HG02610 (cell line): ENCODE data around the gene HMCN1.

ENCODE experiments used
- ATAC-seq: cut with Tn5 transposase; IDR thresholded peaks from one replicate; pipeline ENCODE4 v1.9.1; 2021; ENCODE audit warnings: mild to moderate bottlenecking, moderate library complexity; ENCODE audit not compliant: unreplicated experiment

HMCN1 gene

GRCh38 chr1:185803241-185803640 is 69.0 kb downstream of the HMCN1 start:
- ATAC-seq: no peak

DNA sequence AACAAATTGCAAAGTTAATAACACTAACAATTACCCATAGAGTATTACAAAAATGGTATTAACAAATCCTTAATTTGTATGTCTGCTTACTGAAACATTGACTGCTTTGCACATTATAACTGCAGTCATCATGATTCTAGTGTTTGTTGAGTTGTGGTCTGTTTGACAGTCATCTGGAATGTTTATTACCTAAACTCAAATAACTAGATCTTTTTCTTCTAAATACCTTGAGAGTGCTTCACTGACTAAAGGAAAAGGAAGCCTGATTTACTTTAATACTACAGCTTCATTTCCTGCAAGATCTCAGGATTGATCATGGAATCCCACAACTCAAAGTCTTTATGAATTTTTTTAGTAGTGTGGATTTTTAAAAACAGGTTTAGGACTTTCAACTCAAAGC is 70.0 kb downstream of the HMCN1 start:
- ATAC-seq: no peak

GRCh38 chr1:185804608-185805007 is 70.4 kb downstream of the HMCN1 start:
- ATAC-seq: no peak

DNA sequence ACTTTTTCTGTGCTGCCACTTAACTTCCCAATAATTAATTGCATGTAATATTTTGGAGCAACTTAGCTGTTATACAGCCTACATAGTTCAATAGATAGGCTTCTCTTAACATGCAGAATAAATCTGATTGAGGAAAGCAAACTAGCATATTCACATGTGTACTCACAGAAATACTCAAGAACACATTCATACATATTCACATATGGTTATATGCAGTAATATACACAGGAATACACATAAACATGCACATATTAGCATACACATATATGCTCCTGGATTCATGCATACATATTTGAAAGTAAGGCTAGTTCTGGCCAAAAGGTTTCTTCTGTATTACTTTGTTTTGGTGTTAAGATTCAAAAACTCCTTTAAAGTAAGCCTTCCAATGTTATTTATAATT is 73.1 kb downstream of the HMCN1 start:
- ATAC-seq: no peak

- ATAC-seq: no peak
Measured at GRCh38 chr1:185808631-185809030, 74.4 kb downstream of the HMCN1 start.

GRCh38 chr1:185811073-185811709 is 77.0 kb downstream of the HMCN1 start:
- ATAC-seq: no peak

DNA sequence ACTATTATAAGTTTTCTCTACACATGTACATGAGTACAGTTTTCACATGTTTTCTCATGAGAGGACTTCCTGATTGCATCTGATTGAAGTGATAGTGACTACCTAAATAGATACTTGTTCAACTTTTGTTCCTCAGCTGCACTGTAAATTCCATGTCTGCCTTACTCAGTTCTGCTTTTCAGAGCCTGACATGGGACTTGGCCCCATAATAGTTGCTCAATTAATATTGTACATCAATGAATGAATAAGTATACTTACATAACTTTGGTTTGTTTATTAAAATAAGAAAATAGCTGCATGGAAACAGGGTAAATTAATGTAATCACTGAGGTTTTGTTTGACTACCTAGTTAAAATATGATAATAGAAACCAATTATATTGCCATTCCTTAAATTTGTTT is 78.7 kb downstream of the HMCN1 start:
- ATAC-seq: no peak

GRCh38 chr1:185813401-185813979 is 79.3 kb downstream of the HMCN1 start:
- no peak for ATAC-seq

DNA sequence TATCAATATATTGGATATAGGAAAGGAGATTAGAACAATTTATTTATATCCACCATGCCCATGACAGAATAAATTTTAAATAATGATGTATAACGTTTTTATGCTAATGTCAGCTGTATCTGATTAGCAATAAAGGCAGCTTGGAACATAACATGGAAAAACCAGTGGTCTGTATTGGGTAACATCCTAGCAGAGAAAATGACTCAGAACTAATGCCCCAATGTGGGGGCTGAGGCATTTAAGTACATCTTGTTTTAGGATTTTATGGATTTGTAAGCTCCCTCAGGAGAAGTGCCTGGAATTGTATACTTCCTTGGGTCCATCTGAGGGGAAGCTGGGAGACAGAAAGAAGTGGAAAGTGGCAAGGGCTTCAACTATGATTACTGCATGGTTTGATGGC is 82.3 kb downstream of the HMCN1 start:
- no peak for ATAC-seq

GRCh38 chr1:185819798-185820197 is 85.6 kb downstream of the HMCN1 start:
- ATAC-seq: no peak

DNA sequence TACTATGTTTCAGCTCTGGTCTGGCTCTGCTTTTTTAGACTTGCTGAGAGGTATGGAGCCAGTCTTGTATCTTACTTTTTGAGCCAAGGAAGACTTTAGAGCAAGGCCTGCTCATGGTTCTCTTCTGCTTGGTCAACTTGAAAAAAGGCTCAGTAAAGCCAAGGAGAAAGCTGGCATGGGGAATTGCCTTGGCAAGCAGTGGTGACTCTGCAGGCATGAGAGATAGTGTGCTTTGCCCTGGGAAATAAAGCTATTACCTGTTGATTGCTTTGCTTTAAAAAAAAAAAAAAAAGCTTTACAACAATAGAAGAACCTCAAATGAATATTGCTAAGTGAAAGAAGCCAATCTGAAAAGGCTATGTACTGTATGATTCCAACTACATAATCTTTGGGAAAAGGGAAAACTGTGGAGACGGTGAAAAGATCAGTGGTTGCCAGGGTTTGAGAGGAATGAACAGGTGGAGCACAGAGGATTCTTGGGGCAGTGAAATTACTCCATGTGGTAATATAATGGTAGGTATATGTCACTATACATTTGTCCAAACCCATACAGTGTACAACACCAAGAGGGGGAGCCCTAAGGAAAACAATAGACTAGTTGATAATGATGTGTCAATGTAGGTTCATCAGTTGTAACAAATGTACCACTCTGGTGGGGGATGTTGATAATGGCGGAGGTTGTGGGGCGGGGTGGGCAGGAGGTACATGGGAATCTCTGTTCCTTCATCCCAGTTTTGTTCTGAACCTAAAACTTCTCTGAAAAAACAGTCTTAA is 87.6 kb downstream of the HMCN1 start:
- ATAC-seq: no peak

DNA sequence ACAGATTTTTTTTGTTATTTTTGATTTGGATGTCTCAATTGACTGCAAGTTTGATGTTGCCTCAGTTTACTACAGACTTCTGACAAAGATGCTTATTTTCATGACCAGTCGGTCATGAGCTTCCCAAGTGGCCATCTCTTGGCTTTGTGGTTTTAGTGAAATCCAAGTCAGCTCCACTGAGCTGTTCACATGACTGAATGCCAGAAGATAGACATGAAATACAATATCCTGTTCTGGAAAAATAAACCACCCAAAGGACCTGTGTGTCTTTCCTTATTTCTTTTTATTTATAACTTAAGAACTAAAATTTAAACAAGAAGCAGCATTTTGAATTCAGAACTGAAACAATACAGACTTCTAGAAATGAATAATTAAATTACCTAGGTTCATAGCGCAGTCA is 89.3 kb downstream of the HMCN1 start:
- ATAC-seq: no peak

DNA sequence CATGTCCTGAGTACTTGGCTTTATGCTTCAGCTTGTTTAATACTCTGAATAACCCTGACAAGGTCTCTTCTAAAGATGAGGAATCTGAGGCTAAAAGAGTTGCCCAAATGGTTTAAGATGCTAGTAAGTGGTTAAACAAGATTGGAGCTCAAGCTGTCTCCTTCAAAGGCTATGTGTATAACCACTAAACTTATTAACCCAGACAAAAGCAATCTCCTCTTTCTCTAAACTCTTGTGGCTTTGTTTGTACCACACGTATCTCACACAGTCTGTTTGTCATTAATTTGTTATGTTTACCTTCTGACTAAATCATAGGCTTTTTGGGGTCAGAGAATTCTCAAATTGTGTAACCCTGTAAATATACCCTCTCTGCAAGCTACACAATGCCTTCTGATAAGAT is 89.9 kb downstream of the HMCN1 start:
- no peak for ATAC-seq

DNA sequence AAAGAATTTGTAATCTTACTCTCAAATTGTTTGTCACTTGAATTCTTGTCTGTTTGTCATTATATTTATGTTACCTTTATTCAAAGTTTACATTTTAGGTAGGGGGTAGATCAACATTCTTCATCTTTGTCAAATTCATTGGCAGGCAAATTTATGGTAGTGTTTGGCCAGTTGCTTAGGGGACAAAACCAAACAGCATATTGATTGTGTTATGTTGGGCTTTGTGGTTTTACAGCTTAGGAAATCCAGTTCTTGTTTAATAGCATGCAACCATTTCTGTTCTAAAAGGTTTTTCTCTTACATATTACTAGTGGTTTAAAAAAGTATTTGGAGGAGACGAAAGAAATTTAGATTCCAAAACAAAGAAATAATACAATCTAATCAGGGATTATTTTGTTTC is 91.4 kb downstream of the HMCN1 start:
- no peak for ATAC-seq

GRCh38 chr1:185834371-185834905 is 100.2 kb downstream of the HMCN1 start:
- no peak for ATAC-seq

DNA sequence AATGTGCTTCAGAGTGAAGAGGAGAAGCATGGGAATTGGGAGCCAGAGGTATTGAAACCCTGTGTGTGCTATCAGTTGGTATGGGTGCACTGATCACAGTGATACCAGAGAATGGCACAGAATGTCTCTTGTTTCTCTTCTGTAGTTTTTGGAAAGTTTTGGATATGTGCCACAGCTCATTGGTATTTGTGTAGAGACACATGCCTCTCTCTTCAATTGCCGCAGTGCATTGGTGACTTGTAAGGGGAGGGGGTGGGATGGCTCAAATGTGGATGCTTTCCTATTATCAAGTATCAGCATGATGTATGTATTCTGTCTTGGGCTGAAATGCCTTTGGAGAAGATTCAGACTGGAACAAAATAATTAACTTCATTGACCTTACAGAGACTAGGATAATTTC is 101.0 kb downstream of the HMCN1 start:
- no peak for ATAC-seq

GRCh38 chr1:185837711-185838110 is 103.5 kb downstream of the HMCN1 start:
- ATAC-seq: no peak

- no peak for ATAC-seq
Measured at GRCh38 chr1:185838111-185838510, 103.9 kb downstream of the HMCN1 start.

GRCh38 chr1:185840880-185841279 is 106.7 kb downstream of the HMCN1 start:
- no peak for ATAC-seq

GRCh38 chr1:185843297-185843869 is 109.2 kb downstream of the HMCN1 start:
- ATAC-seq: no peak

DNA sequence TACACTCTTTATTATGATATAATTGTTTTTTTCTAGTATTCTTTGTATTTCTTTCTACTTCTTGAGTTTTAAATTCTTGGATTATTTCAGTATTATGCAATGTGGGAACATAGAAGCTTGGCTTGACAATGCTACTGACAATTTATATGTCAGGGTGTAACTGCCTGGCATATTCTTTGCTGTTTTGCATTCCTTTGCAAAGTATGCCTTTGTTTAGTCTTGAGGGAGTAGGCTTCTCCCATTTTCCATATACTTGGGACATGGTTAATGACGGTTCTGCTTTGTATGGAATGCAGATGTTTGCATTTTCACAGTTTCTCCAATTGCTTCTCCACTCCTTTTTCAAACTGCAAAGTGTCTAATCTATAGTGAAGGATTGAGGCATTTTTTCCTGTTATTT is 109.8 kb downstream of the HMCN1 start:
- ATAC-seq: no peak
